Activated CD4-positive, alpha-beta T cell treated with anti-CD3 and anti-CD28 coated beads, Interleukin-2, amount 10 ng/mL, durations not matched to agents 7 days and 5 days (primary cell): ENCODE data around the gene RGPD5. TPM values are rescaled to one million over a fixed set of nuclear protein-coding genes. Genes with fewer than 3 reads are reported as not detected.
"Not testable (repeated sequence)": the region's sequence is repeated elsewhere in the genome, so short reads cannot be mapped to it uniquely, and the experiment has no call there.

ENCODE experiments used
- CTCF ChIA-PET: fragments of 350-600 bp; sonication (Branson Sonifier 250); formaldehyde crosslinking; loops from one replicate; lab custom pipeline; 2021; ENCODE audit warnings: antibody characterized with exemption; lab: Charles Lee
- POLR2A ChIA-PET: fragments of 350-600 bp; sonication (Branson Sonifier 250); formaldehyde crosslinking; loops from one replicate; lab custom pipeline; 2021; ENCODE audit warnings: antibody characterized with exemption; lab: Charles Lee
- DNase-seq: peaks from one replicate; pipeline ENCODE4 v3.0.0-alpha.2; 2020
- H3K27ac Mint-ChIP-seq: one replicate; pipeline ENCODE4 v1.8.0; 2021; ENCODE audit warnings: mild to moderate bottlenecking, moderate library complexity, mixed read lengths
- H3K27me3 Mint-ChIP-seq: one replicate; pipeline ENCODE4 v1.8.0; 2021; ENCODE audit warnings: mixed read lengths
- H3K36me3 Mint-ChIP-seq: one replicate; pipeline ENCODE4 v1.8.0; 2021; ENCODE audit warnings: low read depth, mixed read lengths
- H3K4me1 Mint-ChIP-seq: one replicate; pipeline ENCODE4 v1.8.0; 2021; ENCODE audit warnings: mixed read lengths
- H3K4me3 Mint-ChIP-seq: one replicate; pipeline ENCODE4 v1.8.0; 2021; ENCODE audit warnings: mild to moderate bottlenecking, moderate library complexity, mixed read lengths
- H3K9me3 Mint-ChIP-seq: one replicate; pipeline ENCODE4 v1.8.0; 2021; ENCODE audit warnings: mixed read lengths
- total RNA-seq, 2 experiments: library from RNA; stranded (reverse); gene quantifications; one replicate each; pipeline ENCODE4 v1.2.3, GENCODE V29; 2021

The RGPD5 gene
- 10 to 100 TPM in 1 of 2 experiments, 1 to 10 TPM in 1; 8.1 to 12.1 TPM for total RNA-seq

- DNase-seq, H3K27ac Mint-ChIP-seq: not testable (repeated sequence)
Measured at GRCh38 chr2:109794074-109794737, at the start of gene RGPD5. Gene RGPD5, plus strand, starts transcription at chr2:109794305. Its CDS starts 161 bp downstream, at chr2:109794466.

GRCh38 chr2:109751572-109751971 lies 42.5 kb upstream of the RGPD5 start:
- H3K4me3 Mint-ChIP-seq, H3K36me3 Mint-ChIP-seq, H3K4me1 Mint-ChIP-seq, H3K27me3 Mint-ChIP-seq, DNase-seq, POLR2A ChIA-PET, CTCF ChIA-PET, H3K27ac Mint-ChIP-seq, H3K9me3 Mint-ChIP-seq: not testable (repeated sequence)

More at GRCh38 chr2:109794074-109794737, at the start of gene RGPD5:
- H3K9me3 Mint-ChIP-seq, CTCF ChIA-PET, H3K27me3 Mint-ChIP-seq, POLR2A ChIA-PET, H3K36me3 Mint-ChIP-seq, H3K4me1 Mint-ChIP-seq, H3K4me3 Mint-ChIP-seq: not testable (repeated sequence)

- H3K36me3 Mint-ChIP-seq, POLR2A ChIA-PET, H3K4me1 Mint-ChIP-seq, CTCF ChIA-PET, H3K27me3 Mint-ChIP-seq, H3K27ac Mint-ChIP-seq, H3K9me3 Mint-ChIP-seq, DNase-seq, H3K4me3 Mint-ChIP-seq: not testable (repeated sequence)
Measured at GRCh38 chr2:109757163-109757824, 36.8 kb upstream of the RGPD5 start.

- DNase-seq, CTCF ChIA-PET, H3K4me1 Mint-ChIP-seq, H3K27me3 Mint-ChIP-seq, H3K36me3 Mint-ChIP-seq, H3K27ac Mint-ChIP-seq, POLR2A ChIA-PET, H3K4me3 Mint-ChIP-seq, H3K9me3 Mint-ChIP-seq: not testable (repeated sequence)
Measured at GRCh38 chr2:109760265-109761042, 33.7 kb upstream of the RGPD5 start.

GRCh38 chr2:109761043-109761454 lies 33.1 kb upstream of the RGPD5 start:
- POLR2A ChIA-PET, CTCF ChIA-PET, H3K36me3 Mint-ChIP-seq, H3K4me3 Mint-ChIP-seq, H3K4me1 Mint-ChIP-seq, H3K9me3 Mint-ChIP-seq, DNase-seq, H3K27me3 Mint-ChIP-seq, H3K27ac Mint-ChIP-seq: not testable (repeated sequence)

- POLR2A ChIA-PET, H3K27me3 Mint-ChIP-seq, H3K4me1 Mint-ChIP-seq, H3K27ac Mint-ChIP-seq, H3K36me3 Mint-ChIP-seq, CTCF ChIA-PET, H3K9me3 Mint-ChIP-seq, DNase-seq, H3K4me3 Mint-ChIP-seq: not testable (repeated sequence)
Measured at GRCh38 chr2:109761976-109762375, 32.1 kb upstream of the RGPD5 start.

- CTCF ChIA-PET, POLR2A ChIA-PET, H3K27ac Mint-ChIP-seq, H3K4me3 Mint-ChIP-seq, H3K27me3 Mint-ChIP-seq, H3K36me3 Mint-ChIP-seq, H3K4me1 Mint-ChIP-seq, DNase-seq, H3K9me3 Mint-ChIP-seq: not testable (repeated sequence)
Measured at GRCh38 chr2:109766074-109766473, 28.0 kb upstream of the RGPD5 start.

GRCh38 chr2:109766886-109767578 lies 27.1 kb upstream of the RGPD5 start:
- CTCF ChIA-PET, H3K4me3 Mint-ChIP-seq, H3K4me1 Mint-ChIP-seq, DNase-seq, H3K27ac Mint-ChIP-seq, H3K36me3 Mint-ChIP-seq, POLR2A ChIA-PET, H3K9me3 Mint-ChIP-seq, H3K27me3 Mint-ChIP-seq: not testable (repeated sequence)

- H3K36me3 Mint-ChIP-seq, POLR2A ChIA-PET, H3K27ac Mint-ChIP-seq, CTCF ChIA-PET, H3K4me1 Mint-ChIP-seq, H3K9me3 Mint-ChIP-seq, H3K27me3 Mint-ChIP-seq, H3K4me3 Mint-ChIP-seq, DNase-seq: not testable (repeated sequence)
Measured at GRCh38 chr2:109768934-109769333, 25.2 kb upstream of the RGPD5 start.

GRCh38 chr2:109779118-109779517 lies 15.0 kb upstream of the RGPD5 start:
- H3K4me1 Mint-ChIP-seq, H3K27me3 Mint-ChIP-seq, POLR2A ChIA-PET, H3K36me3 Mint-ChIP-seq, H3K9me3 Mint-ChIP-seq, H3K4me3 Mint-ChIP-seq, DNase-seq, CTCF ChIA-PET, H3K27ac Mint-ChIP-seq: not testable (repeated sequence)

- H3K36me3 Mint-ChIP-seq, H3K4me3 Mint-ChIP-seq, DNase-seq, H3K27ac Mint-ChIP-seq, H3K27me3 Mint-ChIP-seq, CTCF ChIA-PET, H3K9me3 Mint-ChIP-seq, H3K4me1 Mint-ChIP-seq, POLR2A ChIA-PET: not testable (repeated sequence)
Measured at GRCh38 chr2:109781147-109781816, 12.8 kb upstream of the RGPD5 start.

- H3K9me3 Mint-ChIP-seq, H3K4me3 Mint-ChIP-seq, H3K27ac Mint-ChIP-seq, CTCF ChIA-PET, H3K4me1 Mint-ChIP-seq, H3K36me3 Mint-ChIP-seq, H3K27me3 Mint-ChIP-seq, POLR2A ChIA-PET, DNase-seq: not testable (repeated sequence)
Measured at GRCh38 chr2:109782446-109782993, 11.6 kb upstream of the RGPD5 start.
